Nephron progenitor cell (in vitro differentiated cells): ENCODE data around the gene GID8.

Experiments
- DNase-seq: peaks from one replicate; pipeline ENCODE4 v3.0.0; 2021
- H3K27ac Mint-ChIP-seq: 2 replicates; pipeline ENCODE4 v1.8.0; 2021; ENCODE audit warnings: mild to moderate bottlenecking, moderate library complexity, mixed read lengths
- H3K27me3 Mint-ChIP-seq: 2 replicates; pipeline ENCODE4 v1.8.0; 2021; ENCODE audit warnings: mild to moderate bottlenecking, low read depth, mixed read lengths; ENCODE audit not compliant: poor library complexity
- H3K36me3 Mint-ChIP-seq: 2 replicates; pipeline ENCODE4 v1.8.0; 2021; ENCODE audit warnings: low read depth, mixed read lengths
- H3K4me1 Mint-ChIP-seq: 2 replicates; pipeline ENCODE4 v1.8.0; 2021; ENCODE audit warnings: mixed read lengths
- H3K4me3 Mint-ChIP-seq: 2 replicates; pipeline ENCODE4 v1.8.0; 2021; ENCODE audit warnings: mild to moderate bottlenecking, moderate library complexity, mixed read lengths
- H3K9me3 Mint-ChIP-seq: 2 replicates; pipeline ENCODE4 v1.8.0; 2021; ENCODE audit warnings: mild to moderate bottlenecking, moderate library complexity, mixed read lengths
- TF ChIP-seq, protein P1 (sequence below): fragments of 200-600 bp; sonication (generic); IDR thresholded peaks from 2 replicates; pipeline ENCODE4 v1.5.0; 2021; ENCODE audit warnings: antibody characterized with exemption

The GID8 gene

GRCh38 chr20:62897666-62898065, 40.3 kb upstream of the GID8 start:
- Mint-ChIP-seq H3K4me1 (peaks cover 47% of the 10 kb centered on the region), H3K27me3 (no peaks in the 10 kb centered on the region), H3K36me3 (peaks cover 44% of the 10 kb centered on the region), H3K4me3 (no peak overlapping the region), H3K27ac (peak overlapping the region; percentile 50), H3K9me3 (no peaks in the 10 kb centered on the region)
- TF ChIP-seq, protein P1, sequence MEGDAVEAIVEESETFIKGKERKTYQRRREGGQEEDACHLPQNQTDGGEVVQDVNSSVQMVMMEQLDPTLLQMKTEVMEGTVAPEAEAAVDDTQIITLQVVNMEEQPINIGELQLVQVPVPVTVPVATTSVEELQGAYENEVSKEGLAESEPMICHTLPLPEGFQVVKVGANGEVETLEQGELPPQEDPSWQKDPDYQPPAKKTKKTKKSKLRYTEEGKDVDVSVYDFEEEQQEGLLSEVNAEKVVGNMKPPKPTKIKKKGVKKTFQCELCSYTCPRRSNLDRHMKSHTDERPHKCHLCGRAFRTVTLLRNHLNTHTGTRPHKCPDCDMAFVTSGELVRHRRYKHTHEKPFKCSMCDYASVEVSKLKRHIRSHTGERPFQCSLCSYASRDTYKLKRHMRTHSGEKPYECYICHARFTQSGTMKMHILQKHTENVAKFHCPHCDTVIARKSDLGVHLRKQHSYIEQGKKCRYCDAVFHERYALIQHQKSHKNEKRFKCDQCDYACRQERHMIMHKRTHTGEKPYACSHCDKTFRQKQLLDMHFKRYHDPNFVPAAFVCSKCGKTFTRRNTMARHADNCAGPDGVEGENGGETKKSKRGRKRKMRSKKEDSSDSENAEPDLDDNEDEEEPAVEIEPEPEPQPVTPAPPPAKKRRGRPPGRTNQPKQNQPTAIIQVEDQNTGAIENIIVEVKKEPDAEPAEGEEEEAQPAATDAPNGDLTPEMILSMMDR, result no peak
- no peak for DNase-seq

DNA sequence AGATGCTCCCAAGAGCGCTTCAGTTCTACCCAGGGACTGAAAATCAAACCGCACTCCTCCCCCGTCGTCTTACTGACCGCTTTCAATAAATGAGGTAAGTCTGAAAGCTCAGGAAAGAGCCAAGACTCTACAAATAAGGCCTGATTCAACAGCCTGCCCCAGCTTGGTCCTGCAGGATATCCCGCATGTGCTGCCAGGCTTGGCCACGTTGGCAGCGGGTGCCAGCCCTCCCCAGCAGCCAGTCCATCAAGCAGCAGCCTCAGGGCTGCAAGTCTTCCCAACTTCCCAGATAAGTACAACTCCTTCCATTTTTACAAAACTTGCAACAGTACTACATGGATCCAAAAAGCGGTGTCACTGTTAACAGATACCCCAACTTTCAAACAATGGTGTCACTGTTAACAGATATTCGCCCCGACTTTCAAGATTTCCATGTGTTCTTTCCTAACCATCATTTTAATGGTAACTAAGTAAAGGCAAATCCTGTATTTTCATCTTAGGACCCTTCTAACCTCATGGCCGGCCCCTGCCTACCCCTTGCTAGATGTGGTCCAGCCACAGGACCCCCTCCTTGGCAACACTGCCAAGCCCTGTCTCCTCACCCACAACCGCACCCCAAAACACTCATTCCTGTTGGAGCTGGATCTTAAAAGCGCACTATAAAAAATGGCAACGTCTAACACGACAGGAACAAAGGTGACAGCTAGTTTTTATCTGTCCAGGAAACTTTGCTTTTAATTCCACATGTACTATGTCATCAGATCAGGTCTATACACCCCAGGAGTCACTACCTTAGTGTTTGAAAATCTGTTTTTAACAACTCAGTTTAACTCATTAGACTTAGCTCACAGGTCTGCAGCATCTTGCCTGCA, 39.6 kb upstream of the GID8 start:
- Mint-ChIP-seq H3K27ac (no peak overlapping the region), H3K4me3 (no peak overlapping the region), H3K4me1 (peaks cover 42% of the 10 kb centered on the region), H3K27me3 (no peaks in the 10 kb centered on the region), H3K9me3 (no peaks in the 10 kb centered on the region), H3K36me3 (peaks cover 38% of the 10 kb centered on the region)
- no peak for DNase-seq
- TF ChIP-seq, protein P1, result no peak

DNA sequence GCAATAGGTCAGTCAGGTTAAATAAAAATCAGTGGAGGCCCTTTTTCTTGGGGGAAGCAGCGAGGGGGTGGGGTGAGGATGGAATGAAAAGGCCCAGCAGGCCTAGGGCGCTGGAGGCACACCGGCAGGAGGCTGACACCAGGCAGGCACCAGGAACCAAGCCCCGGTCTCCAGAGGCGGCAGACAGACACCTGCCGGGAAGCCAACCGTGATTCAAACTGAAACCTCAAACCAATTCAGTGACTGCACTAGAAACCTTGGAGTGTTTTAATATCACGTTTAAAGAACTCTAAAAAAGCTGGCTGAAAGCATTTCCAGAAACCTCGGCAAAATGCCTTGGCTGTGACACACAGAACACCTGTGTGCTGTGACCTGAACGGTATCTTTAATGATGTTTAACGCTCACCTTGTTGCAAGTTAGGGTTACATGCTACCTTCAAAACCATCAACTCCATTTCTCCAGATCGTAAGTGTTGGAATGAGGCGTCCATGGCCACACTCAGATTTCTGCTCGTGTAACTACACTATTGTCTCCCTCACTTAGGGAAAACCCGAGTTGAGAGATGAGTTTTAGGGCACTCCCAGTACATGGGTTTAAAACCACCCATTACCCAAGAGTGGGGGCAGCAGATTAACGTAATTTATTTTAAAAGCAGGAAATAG, 38.8 kb upstream of the GID8 start:
- Mint-ChIP-seq H3K27me3 (no peaks in the 10 kb centered on the region), H3K27ac (no peak overlapping the region), H3K4me3 (no peak overlapping the region), H3K36me3 (peaks cover 35% of the 10 kb centered on the region), H3K9me3 (no peaks in the 10 kb centered on the region), H3K4me1 (peaks cover 42% of the 10 kb centered on the region)
- TF ChIP-seq, protein P1, result no peak
- no peak for DNase-seq

DNA sequence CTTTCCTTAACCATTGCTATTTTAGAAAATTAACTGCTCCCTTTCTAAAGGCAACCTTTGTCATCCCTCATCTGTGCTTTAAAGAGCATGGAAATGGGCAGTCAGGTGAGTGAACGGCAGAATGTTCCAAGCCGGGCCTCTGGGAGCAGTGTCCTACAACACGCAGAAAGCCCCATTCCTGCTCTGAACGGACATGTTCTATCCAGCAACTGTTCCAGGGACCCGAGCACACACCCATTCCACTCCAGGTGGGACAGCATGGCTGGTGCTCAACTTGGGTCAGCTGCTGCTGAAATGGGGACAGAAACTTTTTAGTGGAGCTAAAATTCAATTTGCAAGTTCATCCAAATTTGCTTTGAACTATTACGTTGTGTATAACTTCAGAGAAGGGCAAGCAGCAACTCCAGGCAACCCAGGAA, 38.3 kb upstream of the GID8 start:
- TF ChIP-seq, protein P1, result no peak
- DNase-seq, result no peak
- Mint-ChIP-seq H3K4me3 (no peak overlapping the region), H3K36me3 (peaks cover 34% of the 10 kb centered on the region), H3K27me3 (no peaks in the 10 kb centered on the region), H3K4me1 (peaks cover 42% of the 10 kb centered on the region), H3K9me3 (no peaks in the 10 kb centered on the region), H3K27ac (no peak overlapping the region)

DNA sequence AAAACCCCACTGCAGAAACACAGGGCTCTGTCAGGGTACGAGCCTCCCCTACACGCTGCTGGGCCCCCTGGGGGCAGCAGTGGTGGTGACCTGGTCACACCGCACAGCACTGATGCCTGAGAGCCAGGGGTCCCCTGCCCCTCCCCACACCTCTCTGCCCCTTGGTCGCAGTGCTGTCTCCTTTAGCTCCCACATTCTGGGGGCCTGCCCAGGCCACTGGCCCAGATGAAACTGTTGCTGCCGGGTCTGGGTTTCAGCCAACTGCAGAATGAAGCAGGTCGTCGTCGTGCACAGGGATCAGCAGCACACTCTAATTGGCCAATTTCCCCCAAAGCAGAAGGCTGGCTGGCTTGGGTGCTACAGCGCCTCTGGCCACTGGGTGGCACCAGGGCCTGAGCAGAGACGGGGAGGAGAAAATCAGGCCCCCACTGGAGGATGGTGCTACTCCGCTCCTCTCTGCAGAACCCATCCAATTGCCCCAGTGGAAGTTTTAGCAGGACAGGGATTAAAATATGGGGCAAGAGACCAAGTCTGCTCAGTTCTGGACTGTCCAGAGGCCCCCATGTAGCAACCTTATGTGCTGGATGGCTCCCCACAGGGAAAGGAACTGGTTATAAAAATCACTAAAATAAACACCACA, 37.8 kb upstream of the GID8 start:
- peak; percentile 78 for DNase-seq
- Mint-ChIP-seq H3K4me1 (peaks cover 42% of the 10 kb centered on the region), H3K27ac (no peak overlapping the region), H3K36me3 (peaks cover 38% of the 10 kb centered on the region), H3K9me3 (no peaks in the 10 kb centered on the region), H3K27me3 (no peaks in the 10 kb centered on the region), H3K4me3 (peak overlapping the region; percentile 65)
- TF ChIP-seq, protein P1, result peak; percentile 75
